ENCODE data around the gene B3GALT5.
"Not testable (repeated sequence)": the region's sequence is repeated elsewhere in the genome, so short reads cannot be mapped to it uniquely, and the experiment has no call there.

The B3GALT5 gene

DNA sequence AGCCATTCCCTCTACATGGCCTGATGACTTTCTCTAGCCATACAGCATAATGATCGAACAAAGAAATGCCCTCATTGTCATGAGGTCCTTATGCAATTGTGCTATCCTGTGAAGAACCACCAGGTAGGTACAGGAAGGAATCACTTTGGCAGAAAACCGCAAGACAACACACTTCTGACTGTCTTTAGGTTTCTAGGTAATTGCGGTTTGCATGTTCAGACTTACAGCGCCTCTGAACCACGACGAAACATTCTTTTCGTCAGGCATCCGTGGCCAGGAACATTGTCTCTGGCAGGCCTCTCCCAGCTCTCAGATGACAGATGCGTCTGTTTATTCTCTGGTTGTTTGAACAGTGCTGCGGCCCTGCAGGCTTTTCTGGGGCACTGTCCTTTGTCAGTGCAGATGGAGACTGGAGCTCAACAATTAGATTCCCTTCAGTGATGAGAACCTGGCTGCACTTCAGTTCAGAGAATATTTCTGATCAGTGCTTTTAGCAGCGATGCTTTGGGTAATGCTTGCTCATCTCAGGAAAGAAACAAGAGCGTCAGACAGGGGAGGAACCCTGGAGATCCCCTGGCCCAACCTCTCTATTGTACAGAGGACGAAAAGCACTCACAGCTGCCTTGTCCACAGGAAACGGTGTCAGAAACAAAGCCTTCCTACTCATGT, 63.4 kb downstream of the B3GALT5 start:
- H3K36me3 ChIP-seq (ENCODE audit: insufficient read depth, low read length), result no peaks in the 10 kb centered on the region
- H3K27me3 ChIP-seq (ENCODE audit: insufficient read depth, low read length), result no peaks in the 10 kb centered on the region
- H3K4me1 ChIP-seq (ENCODE audit: control insufficient read depth, insufficient read depth, low read length, unreplicated experiment), result no peaks in the 10 kb centered on the region
- H2AFZ ChIP-seq (ENCODE audit: low read length, unreplicated experiment), result no peak overlapping the region
- H3K4me3 ChIP-seq (ENCODE audit: low read depth, low read length), result no peak overlapping the region
- H3K79me2 ChIP-seq (ENCODE audit: control insufficient read depth, insufficient read depth, low read length, unreplicated experiment), result no peaks in the 10 kb centered on the region
- H3K27ac ChIP-seq (ENCODE audit: low read depth, low read length), result no peak overlapping the region

DNA sequence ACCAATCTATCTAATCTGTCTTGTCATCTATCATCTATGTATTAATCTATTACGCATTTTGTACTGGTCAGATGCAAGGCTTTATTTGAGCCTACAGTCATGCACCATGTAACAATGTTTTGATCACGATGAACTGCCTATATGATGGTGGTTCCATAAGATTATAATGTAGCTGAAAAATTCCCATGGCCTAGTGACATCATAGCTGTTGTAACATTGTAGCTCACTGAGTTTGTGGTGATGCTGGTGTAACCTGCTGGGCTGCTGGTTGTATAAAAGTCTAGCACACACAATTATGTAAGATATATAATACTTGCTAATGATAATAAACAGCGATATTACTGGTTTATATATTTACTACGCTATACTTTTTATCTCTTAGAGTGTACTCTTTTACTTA, 67.5 kb downstream of the B3GALT5 start:
- H3K4me1 ChIP-seq (ENCODE audit: control insufficient read depth, insufficient read depth, low read length, unreplicated experiment), result no peaks in the 10 kb centered on the region
- no peaks in the 10 kb centered on the region for H3K79me2 ChIP-seq (ENCODE audit: control insufficient read depth, insufficient read depth, low read length, unreplicated experiment)
- no peaks in the 10 kb centered on the region for H3K36me3 ChIP-seq (ENCODE audit: insufficient read depth, low read length)
- no peak overlapping the region for H3K27ac ChIP-seq (ENCODE audit: low read depth, low read length)
- no peak overlapping the region for H3K4me3 ChIP-seq (ENCODE audit: low read depth, low read length)
- H2AFZ ChIP-seq (ENCODE audit: low read length, unreplicated experiment), result no peak overlapping the region
- H3K27me3 ChIP-seq (ENCODE audit: insufficient read depth, low read length), result no peaks in the 10 kb centered on the region

DNA sequence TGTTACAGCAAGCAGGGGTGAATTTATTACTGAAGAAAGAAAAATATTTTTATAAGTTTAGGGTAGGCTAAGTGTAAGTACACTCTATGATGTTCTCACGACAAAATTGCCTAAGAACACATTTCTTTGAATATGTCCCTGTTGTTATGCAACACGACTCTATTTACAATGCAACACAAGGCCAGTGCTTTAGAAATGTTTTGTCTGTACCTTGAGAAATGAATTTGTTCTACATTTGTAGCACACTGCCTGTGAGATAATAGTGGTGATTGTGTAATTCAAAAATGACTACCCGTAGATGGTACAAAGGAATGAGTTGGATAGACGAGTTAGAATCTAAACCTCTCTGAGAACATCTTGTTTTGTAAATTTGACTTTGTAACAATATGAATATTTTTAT, 68.5 kb downstream of the B3GALT5 start:
- H3K4me1 ChIP-seq (ENCODE audit: control insufficient read depth, insufficient read depth, low read length, unreplicated experiment), result no peaks in the 10 kb centered on the region
- no peaks in the 10 kb centered on the region for H3K79me2 ChIP-seq (ENCODE audit: control insufficient read depth, insufficient read depth, low read length, unreplicated experiment)
- H3K36me3 ChIP-seq (ENCODE audit: insufficient read depth, low read length), result no peaks in the 10 kb centered on the region
- H3K27ac ChIP-seq (ENCODE audit: low read depth, low read length), result no peak overlapping the region
- H3K4me3 ChIP-seq (ENCODE audit: low read depth, low read length), result no peak overlapping the region
- H2AFZ ChIP-seq (ENCODE audit: low read length, unreplicated experiment), result no peak overlapping the region
- H3K27me3 ChIP-seq (ENCODE audit: insufficient read depth, low read length), result no peaks in the 10 kb centered on the region

DNA sequence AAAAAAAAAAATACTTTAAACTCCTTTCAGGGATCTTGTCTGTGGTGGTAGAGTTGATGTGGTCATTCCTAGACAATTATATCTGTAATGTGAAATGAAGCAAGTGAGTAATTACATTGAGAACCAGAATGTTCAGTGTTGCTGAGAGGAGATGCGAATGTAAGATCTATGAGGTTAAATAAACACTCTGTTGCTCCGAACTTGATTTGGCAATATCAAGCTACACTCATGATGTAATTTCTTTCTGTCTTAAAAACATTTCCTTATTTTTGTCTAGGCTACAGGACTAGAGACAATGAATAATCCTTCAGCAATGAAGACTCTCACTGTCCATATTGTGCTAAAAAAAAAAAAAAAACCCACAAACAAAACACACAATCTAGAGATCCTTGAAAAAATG, 69.1 kb downstream of the B3GALT5 start:
- Histone ChIP-seq H3K4me3 (ENCODE audit: low read depth, low read length) (no peak overlapping the region), H2AFZ (ENCODE audit: low read length, unreplicated experiment) (no peak overlapping the region), H3K79me2 (ENCODE audit: control insufficient read depth, insufficient read depth, low read length, unreplicated experiment) (no peaks in the 10 kb centered on the region), H3K36me3 (ENCODE audit: insufficient read depth, low read length) (no peaks in the 10 kb centered on the region), H3K4me1 (ENCODE audit: control insufficient read depth, insufficient read depth, low read length, unreplicated experiment) (no peaks in the 10 kb centered on the region), H3K27ac (ENCODE audit: low read depth, low read length) (no peak overlapping the region), H3K27me3 (ENCODE audit: insufficient read depth, low read length) (no peaks in the 10 kb centered on the region)

DNA sequence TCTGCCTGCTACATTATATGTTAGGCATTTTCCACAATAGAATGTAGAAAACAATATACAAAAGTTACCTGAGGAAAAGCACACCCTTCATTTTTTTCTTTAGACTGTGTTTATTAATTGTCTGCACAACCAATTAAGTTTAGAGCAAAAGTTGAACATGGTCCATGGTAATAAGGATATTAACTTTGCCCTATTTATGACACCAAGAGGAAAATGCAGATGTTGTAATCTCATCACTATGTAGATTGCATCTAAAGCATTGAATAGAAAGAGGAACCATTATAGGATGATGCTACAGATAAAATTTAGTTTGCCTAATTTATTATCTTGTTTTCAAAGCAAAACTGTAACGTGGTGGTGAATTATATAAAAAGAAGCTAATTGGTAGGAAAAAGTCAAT, 72.5 kb downstream of the B3GALT5 start:
- no peaks in the 10 kb centered on the region for H3K4me1 ChIP-seq (ENCODE audit: control insufficient read depth, insufficient read depth, low read length, unreplicated experiment)
- H2AFZ ChIP-seq (ENCODE audit: low read length, unreplicated experiment), result no peak overlapping the region
- H3K27ac ChIP-seq (ENCODE audit: low read depth, low read length), result no peak overlapping the region
- no peaks in the 10 kb centered on the region for H3K79me2 ChIP-seq (ENCODE audit: control insufficient read depth, insufficient read depth, low read length, unreplicated experiment)
- H3K27me3 ChIP-seq (ENCODE audit: insufficient read depth, low read length), result no peaks in the 10 kb centered on the region
- no peaks in the 10 kb centered on the region for H3K36me3 ChIP-seq (ENCODE audit: insufficient read depth, low read length)
- no peak overlapping the region for H3K4me3 ChIP-seq (ENCODE audit: low read depth, low read length)

DNA sequence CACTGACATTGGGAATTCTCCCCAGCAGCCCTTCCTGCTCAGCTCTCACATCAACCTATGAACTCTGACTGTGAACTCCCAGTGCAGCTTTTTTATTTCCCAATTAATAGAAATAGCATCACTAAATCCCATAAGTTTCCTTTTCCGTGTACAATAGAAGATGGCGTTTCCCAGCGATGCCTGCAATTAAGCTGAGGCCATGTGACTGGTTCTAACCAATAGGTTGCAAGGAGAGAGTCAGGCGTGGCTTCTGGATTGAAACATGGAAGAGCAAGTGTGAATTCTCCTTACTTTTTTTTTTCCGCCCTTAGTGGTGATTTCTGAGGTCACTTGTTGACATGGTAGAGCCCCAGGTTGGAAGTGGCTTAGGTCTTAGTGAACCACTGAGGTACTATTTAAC, 73.3 kb downstream of the B3GALT5 start:
- Histone ChIP-seq H3K27me3 (ENCODE audit: insufficient read depth, low read length) (no peaks in the 10 kb centered on the region), H3K4me3 (ENCODE audit: low read depth, low read length) (no peak overlapping the region), H3K4me1 (ENCODE audit: control insufficient read depth, insufficient read depth, low read length, unreplicated experiment) (no peaks in the 10 kb centered on the region), H2AFZ (ENCODE audit: low read length, unreplicated experiment) (no peak overlapping the region), H3K27ac (ENCODE audit: low read depth, low read length) (no peak overlapping the region), H3K36me3 (ENCODE audit: insufficient read depth, low read length) (no peaks in the 10 kb centered on the region), H3K79me2 (ENCODE audit: control insufficient read depth, insufficient read depth, low read length, unreplicated experiment) (no peaks in the 10 kb centered on the region)

DNA sequence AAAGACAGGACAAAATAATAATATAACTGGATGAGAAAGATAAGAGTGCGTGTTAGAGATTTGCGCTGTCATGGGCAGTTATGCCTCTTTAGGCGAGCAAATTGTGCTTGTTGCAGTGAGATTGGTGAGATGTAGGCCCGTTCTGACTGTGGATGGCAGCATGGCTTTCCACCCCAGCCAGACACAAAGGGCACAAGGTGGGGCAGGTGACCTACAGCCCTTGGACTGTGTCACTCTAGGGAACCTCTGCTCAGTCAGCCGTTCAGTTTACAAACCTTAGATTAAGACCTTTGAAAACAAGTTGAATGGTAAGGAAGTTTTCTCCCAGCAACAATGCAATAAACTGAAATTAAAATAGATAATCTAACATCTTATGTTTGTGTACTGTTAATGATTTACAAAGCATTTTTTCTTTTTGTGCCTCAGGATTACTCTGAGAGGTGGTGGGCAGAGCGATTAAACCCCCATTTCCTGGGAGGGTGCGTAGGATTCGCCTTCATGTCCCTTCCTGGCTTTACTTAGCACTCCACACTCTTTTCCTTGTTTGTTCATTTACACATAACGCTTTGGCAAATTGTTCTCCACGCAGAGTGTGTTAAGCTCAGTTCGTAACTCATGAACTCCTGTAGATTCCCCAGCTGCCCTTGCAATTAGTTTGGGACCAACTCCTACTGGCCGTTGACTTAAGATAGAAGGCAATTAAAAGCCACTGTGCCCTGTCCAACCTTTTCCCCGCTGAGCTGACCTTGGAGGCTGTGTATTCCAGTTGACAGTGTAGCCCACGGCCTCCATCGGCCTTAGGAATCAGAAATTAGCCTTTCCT, 74.1 kb downstream of the B3GALT5 start:
- Histone ChIP-seq H3K79me2 (ENCODE audit: control insufficient read depth, insufficient read depth, low read length, unreplicated experiment) (no peaks in the 10 kb centered on the region), H3K4me3 (ENCODE audit: low read depth, low read length) (no peak overlapping the region), H3K27me3 (ENCODE audit: insufficient read depth, low read length) (no peaks in the 10 kb centered on the region), H3K4me1 (ENCODE audit: control insufficient read depth, insufficient read depth, low read length, unreplicated experiment) (no peaks in the 10 kb centered on the region), H3K27ac (ENCODE audit: low read depth, low read length) (no peak overlapping the region), H2AFZ (ENCODE audit: low read length, unreplicated experiment) (no peak overlapping the region), H3K36me3 (ENCODE audit: insufficient read depth, low read length) (no peaks in the 10 kb centered on the region)

DNA sequence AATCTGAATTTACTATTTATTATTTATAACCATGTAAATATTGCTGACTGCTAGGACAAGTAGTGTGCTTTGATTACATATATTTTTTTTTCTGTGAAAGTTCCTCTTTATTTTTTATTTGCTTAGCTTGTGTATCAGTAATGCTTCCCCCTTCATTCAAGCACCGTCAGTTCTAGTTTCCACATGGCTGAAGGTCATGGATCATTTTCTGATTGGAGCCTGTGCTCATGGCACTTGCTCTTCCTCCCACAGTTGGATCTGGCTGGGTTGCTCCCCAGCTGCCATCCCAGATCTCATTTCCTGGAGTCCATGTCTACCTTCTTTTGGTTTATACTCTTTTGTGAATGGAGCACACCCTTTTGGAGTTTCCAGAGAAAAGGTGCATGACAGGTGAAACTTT, 75.3 kb downstream of the B3GALT5 start:
- Histone ChIP-seq H3K27me3 (ENCODE audit: insufficient read depth, low read length) (no peaks in the 10 kb centered on the region), H3K36me3 (ENCODE audit: insufficient read depth, low read length) (no peaks in the 10 kb centered on the region), H3K79me2 (ENCODE audit: control insufficient read depth, insufficient read depth, low read length, unreplicated experiment) (no peaks in the 10 kb centered on the region), H3K27ac (ENCODE audit: low read depth, low read length) (no peak overlapping the region), H3K4me1 (ENCODE audit: control insufficient read depth, insufficient read depth, low read length, unreplicated experiment) (no peaks in the 10 kb centered on the region), H2AFZ (ENCODE audit: low read length, unreplicated experiment) (no peak overlapping the region), H3K4me3 (ENCODE audit: low read depth, low read length) (no peak overlapping the region)

DNA sequence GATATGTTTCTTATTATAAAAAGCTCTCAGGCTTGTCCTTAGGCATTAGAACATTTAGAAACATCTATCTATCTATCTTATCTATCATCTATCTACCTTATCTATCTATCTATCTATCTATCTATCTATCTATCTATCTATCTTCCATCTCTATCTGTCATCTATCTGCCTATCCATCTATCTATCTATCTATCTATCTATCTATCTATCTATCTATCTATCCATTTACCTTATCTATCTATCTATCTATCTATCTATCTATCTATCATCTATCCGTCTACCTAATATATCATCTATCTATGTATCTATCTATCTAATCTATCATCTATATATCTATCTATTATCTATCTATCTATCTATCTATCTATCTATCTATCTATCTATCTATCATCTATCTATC, 77.1 kb downstream of the B3GALT5 start:
- not testable (repeated sequence) for H2AFZ ChIP-seq (ENCODE audit: low read length, unreplicated experiment); H3K4me1 ChIP-seq (ENCODE audit: control insufficient read depth, insufficient read depth, low read length, unreplicated experiment); H3K27ac ChIP-seq (ENCODE audit: low read depth, low read length); H3K79me2 ChIP-seq (ENCODE audit: control insufficient read depth, insufficient read depth, low read length, unreplicated experiment); H3K36me3 ChIP-seq (ENCODE audit: insufficient read depth, low read length); H3K4me3 ChIP-seq (ENCODE audit: low read depth, low read length); H3K27me3 ChIP-seq (ENCODE audit: insufficient read depth, low read length)

DNA sequence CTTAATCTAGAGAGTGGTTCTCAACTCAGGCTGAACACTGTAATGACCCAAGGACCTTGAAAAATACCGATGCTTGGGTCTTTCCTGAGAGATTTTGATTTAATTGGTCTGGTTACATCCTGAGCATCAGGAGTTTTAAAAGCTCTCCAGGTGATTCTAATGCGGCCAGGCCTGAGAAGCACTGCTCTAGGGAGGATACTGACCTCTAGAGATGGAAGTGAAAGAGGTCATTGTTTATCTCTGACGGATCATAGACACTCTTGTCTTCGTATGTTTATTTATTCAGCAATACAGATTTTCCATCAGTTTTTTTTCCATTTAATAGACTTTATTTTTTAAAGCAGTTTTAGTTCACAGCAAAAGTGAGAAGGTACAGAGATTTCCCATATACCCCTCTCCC, 77.7 kb downstream of the B3GALT5 start:
- Histone ChIP-seq H3K4me3 (ENCODE audit: low read depth, low read length) (no peak overlapping the region), H3K79me2 (ENCODE audit: control insufficient read depth, insufficient read depth, low read length, unreplicated experiment) (no peaks in the 10 kb centered on the region), H3K36me3 (ENCODE audit: insufficient read depth, low read length) (no peaks in the 10 kb centered on the region), H2AFZ (ENCODE audit: low read length, unreplicated experiment) (no peak overlapping the region), H3K27ac (ENCODE audit: low read depth, low read length) (no peak overlapping the region), H3K4me1 (ENCODE audit: control insufficient read depth, insufficient read depth, low read length, unreplicated experiment) (no peaks in the 10 kb centered on the region), H3K27me3 (ENCODE audit: insufficient read depth, low read length) (no peaks in the 10 kb centered on the region)

DNA sequence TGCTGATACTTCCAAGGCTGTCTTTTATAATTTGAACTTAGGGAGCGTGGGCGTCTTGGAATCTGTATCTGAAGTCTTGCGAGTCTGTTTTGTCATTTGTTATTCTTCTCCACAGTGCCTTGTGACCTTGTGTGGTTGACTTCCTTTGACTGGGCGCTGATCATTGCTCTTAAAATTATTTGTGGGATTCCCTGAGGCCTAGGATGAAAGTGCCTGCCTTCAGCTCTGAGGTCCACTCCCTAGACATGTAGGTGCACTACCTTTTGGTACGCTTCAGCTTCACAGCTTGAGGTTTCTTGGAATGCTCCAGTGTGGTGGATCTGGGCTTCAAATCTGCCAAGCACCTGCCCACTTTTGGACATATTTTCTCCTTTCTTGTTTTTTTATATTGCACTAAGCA, 82.0 kb downstream of the B3GALT5 start:
- Histone ChIP-seq H3K27ac (ENCODE audit: low read depth, low read length) (no peak overlapping the region), H3K4me1 (ENCODE audit: control insufficient read depth, insufficient read depth, low read length, unreplicated experiment) (no peaks in the 10 kb centered on the region), H3K36me3 (ENCODE audit: insufficient read depth, low read length) (no peaks in the 10 kb centered on the region), H2AFZ (ENCODE audit: low read length, unreplicated experiment) (no peak overlapping the region), H3K79me2 (ENCODE audit: control insufficient read depth, insufficient read depth, low read length, unreplicated experiment) (no peaks in the 10 kb centered on the region), H3K27me3 (ENCODE audit: insufficient read depth, low read length) (no peaks in the 10 kb centered on the region), H3K4me3 (ENCODE audit: low read depth, low read length) (no peak overlapping the region)
